ENCODE results near the gene WDR18.
"Not testable (repeated sequence)": the region's sequence is repeated elsewhere in the genome, so short reads cannot be mapped to it uniquely, and the experiment has no call there.

Gene WDR18

GRCh38 chr19:948842-949496, 35.2 kb upstream of the WDR18 start:
- DNase-seq (ENCODE audit: low read depth, low spot score): no peak

- no peak for DNase-seq (ENCODE audit: low read depth, low spot score)
Measured at GRCh38 chr19:950352-951066, 33.6 kb upstream of the WDR18 start.

- no peak for DNase-seq (ENCODE audit: low read depth, low spot score)
Measured at GRCh38 chr19:952049-952679, 32.0 kb upstream of the WDR18 start.

GRCh38 chr19:952680-953444, 31.3 kb upstream of the WDR18 start:
- no peak for DNase-seq (ENCODE audit: low read depth, low spot score)

- no peak for DNase-seq (ENCODE audit: low read depth, low spot score)
Measured at GRCh38 chr19:953445-954271, 30.5 kb upstream of the WDR18 start.

GRCh38 chr19:954272-954671, 29.9 kb upstream of the WDR18 start:
- DNase-seq (ENCODE audit: low read depth, low spot score): no peak

GRCh38 chr19:954672-955494, 29.3 kb upstream of the WDR18 start:
- no peak for DNase-seq (ENCODE audit: low read depth, low spot score)

GRCh38 chr19:955803-956765, 28.1 kb upstream of the WDR18 start:
- no peak for DNase-seq (ENCODE audit: low read depth, low spot score)

- no peak for DNase-seq (ENCODE audit: low read depth, low spot score)
Measured at GRCh38 chr19:956766-957440, 27.2 kb upstream of the WDR18 start.

GRCh38 chr19:957578-957977, 26.6 kb upstream of the WDR18 start:
- DNase-seq (ENCODE audit: low read depth, low spot score): not testable (repeated sequence)

GRCh38 chr19:958967-959855, 24.9 kb upstream of the WDR18 start:
- DNase-seq (ENCODE audit: low read depth, low spot score): no peak

- DNase-seq (ENCODE audit: low read depth, low spot score): no peak
Measured at GRCh38 chr19:960020-960419, 24.1 kb upstream of the WDR18 start.

- DNase-seq (ENCODE audit: low read depth, low spot score): no peak
Measured at GRCh38 chr19:960601-960938, 23.6 kb upstream of the WDR18 start.

GRCh38 chr19:961866-962620, 22.1 kb upstream of the WDR18 start:
- no peak for DNase-seq (ENCODE audit: low read depth, low spot score)

GRCh38 chr19:962683-963400, 21.3 kb upstream of the WDR18 start:
- DNase-seq (ENCODE audit: low read depth, low spot score): no peak

- DNase-seq (ENCODE audit: low read depth, low spot score): no peak
Measured at GRCh38 chr19:963486-963951, 20.6 kb upstream of the WDR18 start.
